ENCODE measurements around the gene HAUS8. TPM values are rescaled to one million over a fixed set of nuclear protein-coding genes. Genes with fewer than 3 reads are reported as not detected.
"Not testable (repeated sequence)": the region's sequence is repeated elsewhere in the genome, so short reads cannot be mapped to it uniquely, and the experiment has no call there.

The HAUS8 gene
- polyA plus RNA-seq, 4 donors, result 11.9 to 14.1 (median 12.4) TPM

DNA sequence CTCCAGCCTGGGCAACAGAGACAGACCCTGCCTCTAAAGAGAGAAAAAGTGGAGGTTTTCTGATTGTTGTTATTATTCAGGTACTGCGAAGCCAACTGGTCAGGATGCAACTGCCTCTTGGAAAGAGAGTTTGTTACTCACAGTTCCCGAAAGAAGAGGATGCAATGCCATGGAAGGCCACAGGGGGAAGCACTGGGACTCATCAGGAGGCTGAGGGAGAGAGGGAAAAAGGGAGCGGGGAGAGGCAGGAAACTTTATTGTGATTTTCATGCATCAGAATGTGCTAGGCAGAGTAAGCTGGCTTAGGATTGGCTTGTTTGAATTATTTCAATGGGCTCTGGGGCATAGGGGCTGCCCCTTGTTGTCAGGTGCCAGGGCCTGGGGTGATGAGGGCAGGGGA, 27.9 kb upstream of the HAUS8 start:
- DNase-seq (ENCODE audit: low read depth in 4 of 4, low spot score in 3 of 4), result no peak

- DNase-seq (ENCODE audit: low read depth in 4 of 4, low spot score in 3 of 4), result no peak
Measured at GRCh38 chr19:17101686-17102628, 26.7 kb upstream of the HAUS8 start.

DNA sequence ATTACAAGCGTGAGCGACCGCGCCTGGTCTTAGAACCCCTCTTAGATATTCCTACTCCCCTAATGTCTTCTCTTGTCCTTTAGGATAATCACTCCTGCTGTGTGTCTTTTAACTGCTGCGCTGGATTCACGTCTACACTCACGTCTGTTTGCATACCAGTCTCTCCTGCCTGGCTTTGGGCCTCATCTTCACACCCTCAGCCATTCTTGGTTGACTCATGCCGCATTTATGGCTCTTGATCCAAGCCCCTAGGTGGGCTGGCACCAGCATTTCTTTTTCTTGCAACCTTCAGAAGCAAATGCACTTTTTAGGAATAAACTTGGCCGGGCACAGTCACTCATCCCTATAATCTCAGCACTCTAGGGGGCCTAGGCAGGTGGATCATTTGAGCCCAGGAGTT, 23.1 kb upstream of the HAUS8 start:
- DNase-seq (ENCODE audit: low read depth in 4 of 4, low spot score in 3 of 4), result no peak

DNA sequence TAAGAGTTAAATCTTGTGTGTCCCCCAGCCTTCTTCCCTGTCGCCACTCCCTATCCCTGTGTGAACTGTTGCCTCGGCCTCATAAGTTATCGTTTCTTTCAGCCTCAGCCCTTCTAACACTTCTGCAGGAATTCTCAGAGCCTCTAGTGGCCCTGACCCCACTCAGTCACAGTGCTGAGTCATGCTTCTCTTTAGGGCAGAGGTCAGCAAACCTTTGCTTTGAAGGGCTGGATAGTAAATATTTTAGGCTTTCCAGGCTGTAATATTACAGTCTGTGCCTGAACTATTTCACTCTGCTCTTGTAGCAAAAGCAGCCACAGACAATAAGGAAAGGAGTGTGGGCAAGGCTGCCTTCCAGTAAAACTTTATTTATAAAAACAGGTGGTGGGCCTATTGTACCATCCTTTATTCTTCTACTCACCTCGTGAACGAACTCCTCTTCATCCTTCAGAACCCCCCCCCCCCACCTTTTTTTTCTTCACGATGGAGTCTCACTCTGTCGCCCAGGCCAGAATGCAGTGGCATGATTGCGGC, 22.4 kb upstream of the HAUS8 start:
- no peak for DNase-seq (ENCODE audit: low read depth in 4 of 4, low spot score in 3 of 4)

DNA sequence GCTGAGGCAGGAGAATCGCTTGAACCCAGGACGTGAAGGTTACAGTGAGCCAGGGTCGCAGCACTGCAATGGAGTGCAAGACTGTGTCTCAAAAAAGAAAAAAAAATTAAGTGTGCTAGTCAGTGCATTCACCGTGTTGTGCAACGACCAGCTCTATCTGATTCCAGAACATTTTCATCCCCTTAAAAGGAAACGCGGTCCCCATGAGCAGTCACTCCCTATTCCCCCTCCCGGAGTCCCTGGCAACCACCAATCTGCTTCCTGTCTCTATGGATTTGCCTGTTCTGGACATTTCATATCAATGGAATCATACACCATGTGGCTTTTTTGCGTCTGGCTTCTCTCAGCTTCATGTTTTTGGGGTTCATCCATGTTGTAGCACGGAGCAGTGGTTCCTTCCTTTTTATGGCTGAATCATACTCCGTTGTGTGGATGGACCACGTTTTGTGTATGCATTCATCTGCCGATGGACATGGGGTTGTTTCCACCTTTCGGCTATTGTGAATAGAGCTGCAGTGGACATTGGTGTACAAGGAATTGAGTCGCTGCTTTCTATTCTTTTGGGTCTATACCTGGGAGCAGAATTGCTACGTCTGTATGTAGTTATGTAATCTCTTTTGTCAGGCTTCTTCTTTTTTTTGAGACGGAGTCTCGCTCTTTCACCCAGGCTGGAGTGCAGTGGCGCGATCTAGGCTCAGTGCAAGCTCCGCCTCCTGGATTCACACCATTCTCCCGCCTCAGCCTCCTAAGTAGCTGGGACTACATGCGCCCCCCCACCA, 20.1 kb upstream of the HAUS8 start:
- DNase-seq (ENCODE audit: low read depth in 4 of 4, low spot score in 3 of 4), result no peak

DNA sequence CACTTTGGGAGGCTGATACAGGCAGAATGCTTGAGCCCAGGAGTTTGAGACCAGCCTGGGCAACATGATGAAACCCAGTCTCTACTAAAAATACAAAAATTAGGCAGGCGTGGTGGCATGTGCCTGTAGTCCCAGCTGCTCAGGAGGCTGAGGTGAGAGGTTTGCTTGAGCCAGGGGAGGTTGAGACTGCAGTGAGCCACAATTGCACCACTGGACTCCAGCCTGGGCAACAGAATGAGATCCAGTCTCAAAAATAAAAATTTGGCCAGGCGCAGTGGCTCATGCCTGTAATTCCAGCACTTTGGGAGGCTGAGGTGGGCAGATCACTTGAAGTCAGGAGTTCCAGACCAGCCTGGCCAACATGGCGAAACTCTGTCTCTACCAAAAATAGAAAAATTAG, 19.4 kb upstream of the HAUS8 start:
- DNase-seq (ENCODE audit: low read depth in 4 of 4, low spot score in 3 of 4), result not testable (repeated sequence)

DNA sequence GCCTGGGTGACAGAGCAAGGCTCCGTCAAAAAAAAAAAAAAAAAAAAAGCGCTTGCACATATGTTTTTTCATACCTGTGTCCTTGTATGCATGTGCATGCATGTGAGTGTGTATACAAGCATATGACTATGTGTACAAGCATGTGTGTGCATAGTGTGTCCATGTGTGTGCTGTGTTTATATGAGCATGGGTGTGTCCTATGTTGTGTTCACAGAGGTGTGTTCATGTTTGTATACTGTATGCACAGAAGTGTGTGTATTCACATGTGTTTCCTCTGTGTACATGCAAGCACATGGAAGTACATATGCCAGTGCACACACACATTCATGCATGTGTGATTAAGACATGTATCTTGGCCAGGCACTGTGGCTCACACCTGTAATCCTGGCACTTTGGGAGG, 17.4 kb upstream of the HAUS8 start:
- DNase-seq (ENCODE audit: low read depth in 4 of 4, low spot score in 3 of 4), result no peak

GRCh38 chr19:17091758-17092333, 16.6 kb upstream of the HAUS8 start:
- DNase-seq (ENCODE audit: low read depth in 4 of 4, low spot score in 3 of 4), result no peak

- DNase-seq (ENCODE audit: low read depth in 4 of 4, low spot score in 3 of 4), result no peak
Measured at GRCh38 chr19:17090583-17090982, 15.3 kb upstream of the HAUS8 start.

- no peak for DNase-seq (ENCODE audit: low read depth in 4 of 4, low spot score in 3 of 4)
Measured at GRCh38 chr19:17088552-17088951, 13.3 kb upstream of the HAUS8 start.

DNA sequence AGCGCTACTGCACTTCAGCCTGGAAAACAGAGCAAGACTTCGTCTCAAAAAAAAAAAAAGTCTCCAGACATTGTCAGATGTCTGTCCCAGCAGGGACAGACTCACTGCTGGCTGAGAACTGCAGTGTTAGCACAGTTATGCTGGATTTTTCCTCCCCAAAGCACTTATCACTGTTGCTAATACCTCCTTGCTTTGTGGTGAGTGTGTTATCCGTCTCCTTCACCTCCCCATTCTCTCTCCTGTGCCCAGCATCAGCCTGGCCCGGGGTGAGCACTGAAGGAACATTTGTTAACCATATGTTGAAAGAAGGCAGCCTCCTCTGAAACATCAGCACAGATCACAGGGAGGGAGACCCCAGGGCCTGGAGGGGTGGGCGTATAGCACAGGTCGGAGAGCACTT, 11.6 kb upstream of the HAUS8 start:
- no peak for DNase-seq (ENCODE audit: low read depth in 4 of 4, low spot score in 3 of 4)

GRCh38 chr19:17086120-17086519, 10.9 kb upstream of the HAUS8 start:
- no peak for DNase-seq (ENCODE audit: low read depth in 4 of 4, low spot score in 3 of 4)

DNA sequence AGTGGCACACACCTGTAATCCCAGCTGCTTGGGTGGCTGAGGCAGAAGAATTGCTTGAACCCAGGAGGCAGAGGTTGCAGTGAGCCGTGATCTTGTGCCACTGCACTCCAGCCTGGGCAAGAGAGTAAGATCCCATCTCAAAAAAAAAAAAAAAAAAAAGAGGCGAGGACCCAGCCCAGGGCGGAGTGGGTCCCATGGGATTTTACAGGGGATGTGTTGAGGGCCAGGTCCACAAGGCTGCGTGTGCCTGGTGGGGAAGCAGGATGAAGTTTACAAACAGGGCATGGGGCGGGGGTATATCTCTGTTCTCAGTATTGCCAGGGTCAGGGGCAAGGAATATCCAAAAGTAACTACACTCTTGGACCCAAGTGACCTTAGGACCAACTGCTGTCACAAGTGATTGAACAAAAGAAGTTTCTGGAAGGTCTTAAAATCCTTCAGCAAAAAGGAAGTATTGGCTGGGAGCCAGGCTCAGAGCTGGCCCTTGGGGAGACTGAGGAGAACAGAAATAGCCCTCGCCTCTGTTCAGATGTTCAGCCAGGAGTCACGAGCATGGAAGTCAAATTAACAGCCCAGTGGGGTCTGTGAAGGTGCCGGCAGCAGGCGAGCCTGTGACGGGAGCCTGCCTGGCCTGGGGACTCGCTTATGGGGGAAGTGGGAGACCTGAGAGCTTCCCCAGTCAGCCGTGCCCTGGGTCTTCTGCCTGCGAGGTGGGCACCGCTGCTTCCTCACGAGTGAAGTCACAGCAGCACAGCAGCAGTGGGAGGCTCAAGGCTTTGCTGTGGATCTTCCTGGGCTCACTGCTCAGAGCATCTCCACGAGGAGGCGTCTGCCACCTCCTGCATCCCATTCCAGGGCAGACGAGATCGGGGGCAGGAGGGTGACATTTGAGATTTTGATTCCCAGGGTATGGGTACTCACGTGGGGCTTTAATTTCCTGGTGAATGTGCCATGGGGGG, 6.7 kb upstream of the HAUS8 start:
- no peak for DNase-seq (ENCODE audit: low read depth in 4 of 4, low spot score in 3 of 4)

DNA sequence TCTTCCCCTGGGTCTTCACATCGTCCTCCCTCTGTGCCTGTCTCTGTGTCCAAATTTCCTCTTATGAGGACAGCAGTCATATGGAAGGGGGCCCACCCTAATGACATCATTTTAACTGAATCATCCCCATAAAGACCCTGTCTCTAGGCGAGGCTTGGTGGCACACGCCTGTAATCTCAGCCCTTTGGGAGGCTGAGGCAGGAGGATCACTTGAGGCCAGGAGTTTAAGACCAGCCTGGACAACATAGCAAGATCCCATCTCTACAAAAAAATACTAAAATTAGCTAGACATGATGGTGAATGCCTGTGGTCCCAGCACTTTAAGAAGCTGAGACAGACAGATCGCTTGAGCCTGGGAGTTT, 5.2 kb upstream of the HAUS8 start:
- DNase-seq (ENCODE audit: low read depth in 4 of 4, low spot score in 3 of 4), result no peak

GRCh38 chr19:17079710-17080439, 4.6 kb upstream of the HAUS8 start:
- DNase-seq (ENCODE audit: low read depth in 4 of 4, low spot score in 3 of 4), result no peak

GRCh38 chr19:17078920-17079709, 3.9 kb upstream of the HAUS8 start:
- DNase-seq (ENCODE audit: low read depth in 4 of 4, low spot score in 3 of 4), result no peak

DNA sequence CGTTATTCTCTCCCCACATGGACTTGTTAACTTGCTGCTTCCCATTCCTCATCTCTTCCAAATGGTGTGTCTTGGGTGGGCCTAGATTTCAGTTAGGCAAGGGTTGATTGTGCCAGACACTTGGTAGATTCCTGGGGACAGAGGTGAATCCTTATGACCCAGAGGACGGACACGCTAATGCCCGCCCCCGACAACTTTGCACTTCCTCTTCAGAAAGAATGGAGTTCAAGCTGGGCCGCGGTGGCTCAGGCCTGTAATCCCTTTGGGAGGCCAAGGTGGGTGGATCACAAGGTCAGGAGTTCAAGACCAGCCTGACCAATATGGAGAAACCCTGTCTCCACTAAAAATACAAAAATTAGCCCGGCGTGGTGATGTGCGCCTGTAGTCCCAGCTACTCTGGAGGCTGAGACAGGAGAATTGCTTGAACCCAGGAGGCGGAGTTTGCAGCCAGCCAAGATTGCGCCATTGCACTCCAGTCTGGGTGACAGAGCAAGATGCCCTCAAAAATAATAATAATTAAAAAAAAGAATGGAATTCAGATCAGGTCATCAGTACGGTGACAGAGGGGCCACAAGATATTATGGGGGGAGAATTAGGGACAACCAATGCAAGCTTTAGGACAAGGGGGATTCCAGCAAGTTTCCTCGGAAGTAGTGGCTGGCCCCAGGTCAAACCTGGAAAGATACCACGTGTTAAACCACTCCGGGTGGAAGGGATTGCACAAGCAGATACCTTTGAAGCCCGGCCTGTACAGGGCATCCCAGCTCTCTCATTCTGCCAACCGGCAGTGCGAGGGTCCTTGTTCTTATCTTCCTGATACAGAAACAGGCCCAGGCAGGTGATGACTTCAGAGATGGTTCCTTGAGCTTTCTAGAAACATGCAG, 3.0 kb upstream of the HAUS8 start:
- no peak for DNase-seq (ENCODE audit: low read depth in 4 of 4, low spot score in 3 of 4)

Data from right renal pelvis (tissue), 4 donors.